GM12878 (cell line): ENCODE data around the gene HMMR. TPM values are rescaled to one million over a fixed set of nuclear protein-coding genes. Genes with fewer than 3 reads are reported as not detected.

ENCODE experiments used
- ATAC-seq: fragments of 200-7000 bp; cut with Tn5 transposase; 3 replicates; pipeline ENCODE4 v1.9.1; 2020; ENCODE audit warnings: mild to moderate bottlenecking, moderate library complexity
- BruUV-seq: library from RNA; stranded (reverse); fragments of 400-500 nt; replicated peaks from 2 replicates; lab custom pipeline; 2021; lab: Mats Ljungman, UMichigan
- CTCF ChIA-PET: fragments of 300-600 bp; sonication (Branson Sonifier 250); formaldehyde crosslinking; extraction: SDS; loops from one replicate; lab custom pipeline; 2021; ENCODE audit warnings: inconsistent platforms; lab: Yijun Ruan, JAX
- POLR2A ChIA-PET: fragments of 350-600 bp; formaldehyde crosslinking; extraction: SDS; loops from one replicate; lab custom pipeline; 2021; ENCODE audit warnings: inconsistent platforms; lab: Charles Lee
- RAD21 ChIA-PET: fragments of 300-600 bp; sonication (Branson Sonifier 250); formaldehyde crosslinking; loops from one replicate; lab custom pipeline; 2023; ENCODE audit warnings: antibody characterized with exemption; ENCODE audit not compliant: unreplicated experiment; lab: Charles Lee
- SMC1A ChIA-PET: fragments of 300-600 bp; sonication (Branson Sonifier 250); formaldehyde crosslinking; loops from one replicate; lab custom pipeline; 2023; ENCODE audit not compliant: unreplicated experiment, uncharacterized antibody; lab: Charles Lee
- DNase-seq: peaks from one replicate; pipeline ENCODE4 v3.0.0-alpha.2; 2011; ENCODE audit warnings: low read depth, low spot score
- FAIRE-seq: peaks from 3 replicates; lab custom pipeline; 2011; peaks lifted over from hg19 to GRCh38; lab: Jason Lieb, UNC
- H2AFZ ChIP-seq: 2 replicates; pipeline ENCODE4 v1.6.0; 2011; ENCODE audit warnings: low read depth, low read length, control low read depth; ENCODE audit not compliant: control insufficient read depth
- H3K27ac ChIP-seq: 2 replicates; pipeline ENCODE4 v1.5.1; 2011; ENCODE audit warnings: control low read depth; ENCODE audit not compliant: control insufficient read depth, insufficient read depth
- H3K27me3 ChIP-seq, 2 experiments: replicated peaks in 1 of 2; 2 replicates each; pipeline versions ENCODE4 v1.6.0 to v1.6.1; 2011; ENCODE audit warnings: low read length in 1 of 2; ENCODE audit not compliant: control insufficient read depth in 2 of 2, insufficient read depth in 2 of 2
- H3K36me3 ChIP-seq, 2 experiments: 2 replicates each; pipeline ENCODE4 v1.5.1; 2011; ENCODE audit warnings: low read length in 1 of 2; ENCODE audit not compliant: control insufficient read depth in 2 of 2, insufficient read depth in 2 of 2
- H3K4me1 ChIP-seq: 2 replicates; pipeline ENCODE4 v1.6.1; 2011; ENCODE audit warnings: mild to moderate bottlenecking, low read length, moderate library complexity, mixed read lengths; ENCODE audit not compliant: control insufficient read depth, insufficient read depth
- H3K4me2 ChIP-seq: 2 replicates; pipeline ENCODE4 v1.6.0; 2011; ENCODE audit warnings: control low read depth; ENCODE audit not compliant: control insufficient read depth, insufficient read depth
- H3K4me3 ChIP-seq: fragments of 200-600 bp; sonication (generic); 2 replicates; pipeline ENCODE4 v1.5.1; 2016
- H3K79me2 ChIP-seq: 2 replicates; pipeline ENCODE4 v1.6.0; 2011; ENCODE audit warnings: low read length; ENCODE audit not compliant: control insufficient read depth, insufficient read depth
- H3K9ac ChIP-seq: 2 replicates; pipeline ENCODE4 v1.8.0; 2011; ENCODE audit warnings: low read length, control low read depth, mixed read lengths; ENCODE audit not compliant: control insufficient read depth, insufficient read depth
- H3K9me3 ChIP-seq: replicated peaks from 3 replicates; pipeline ENCODE4 v1.5.1; 2011; ENCODE audit warnings: mild to moderate bottlenecking, low read length; ENCODE audit not compliant: control insufficient read depth, insufficient read depth
- H4K20me1 ChIP-seq: 2 replicates; pipeline ENCODE4 v1.6.0; 2011; ENCODE audit not compliant: control insufficient read depth, insufficient read depth
- CTCF ChIP-seq, 3 experiments: IDR thresholded peaks in 2 of 3; conservative IDR thresholded peaks in 1 of 3; 2 replicates each; pipeline ENCODE4 v1.5.1; 2011; ENCODE audit warnings: low read depth in 3 of 3, low read length in 3 of 3, mild to moderate bottlenecking in 3 of 3, control low read depth in 2 of 3, moderate library complexity in 2 of 3, inconsistent platforms in 1 of 3, mixed read lengths in 1 of 3; ENCODE audit not compliant: control insufficient read depth in 2 of 3, insufficient read depth in 1 of 3; ENCODE audit errors: extremely low read depth in 1 of 3
- PML ChIP-seq: IDR thresholded peaks from 2 replicates; pipeline ENCODE4 v1.6.1; 2012; ENCODE audit warnings: low read length, inconsistent platforms
- PRDM15 ChIP-seq: fragments of 450-650 bp; formaldehyde crosslinking; IDR thresholded peaks from 2 replicates; pipeline ENCODE4 v1.4.0; 2020; ENCODE audit warnings: mild to moderate bottlenecking, moderate library complexity
- WRNIP1 ChIP-seq: IDR thresholded peaks from 2 replicates; pipeline ENCODE4 v1.6.1; 2011; ENCODE audit warnings: low read depth, low read length, improper control_type of control experiment, borderline replicate concordance
- ZBED1 ChIP-seq: IDR thresholded peaks from 2 replicates; pipeline ENCODE4 v1.6.1; 2016; ENCODE audit warnings: borderline replicate concordance
- ZNF24 ChIP-seq: fragments of 450-650 bp; IDR thresholded peaks from 2 replicates; pipeline ENCODE4 v1.6.1; 2017; ENCODE audit warnings: antibody characterized with exemption, mild to moderate bottlenecking
- ZNF384 ChIP-seq: IDR thresholded peaks from 2 replicates; pipeline ENCODE4 v1.6.1; 2012; ENCODE audit warnings: low read depth, mild to moderate bottlenecking, low read length, improper control_type of control experiment, borderline replicate concordance
- ZSCAN29 ChIP-seq: fragments of 450-650 bp; IDR thresholded peaks from 2 replicates; pipeline ENCODE4 v1.6.1; 2017; ENCODE audit warnings: mild to moderate bottlenecking, moderate library complexity
- WGBS: methylation state at CpG from one replicate; pipeline ENCODE4 v1.1.6; 2016; ENCODE audit warnings: low lambda C conversion rate; ENCODE audit not compliant: insufficient replicate concordance, insufficient coverage; ENCODE audit errors: missing lambda C conversion rate; 5-methylcytosine and 5-hydroxymethylcytosine counted together
- in situ Hi-C: fragments of 300-500 bp; cut with MboI; formaldehyde crosslinking; loops from 9 replicates; pipeline ENCODE4 v1.14.3; 2018; ENCODE audit warnings: mixed read lengths
- intact Hi-C: fragments of 100-400 bp; cut with micrococcal nuclease; formaldehyde crosslinking; loops from one replicate; pipeline ENCODE4 v1.14.2; 2022; ENCODE audit not compliant: unreplicated experiment
- polyA plus RNA-seq, 11 experiments: library from polyadenylated mRNA; depleted of rRNA in 4 of 11; unstranded in 6 of 11; stranded (reverse) in 5 of 11; fragments of >200 nt; fragmentation: Nextera tagmentation in 4 of 11; fragmentation: Illumina TruSeq in 1 of 11; extraction: Ambion mirVana in 4 of 11; extraction: Trizol in 1 of 11; gene quantifications; 1 replicate in 1 of 11; 2 replicates in 10 of 11; pipeline versions ENCODE4 v1.2.1 to v1.2.3, GENCODE V29; 2011 to 2016; ENCODE audit warnings: inconsistent platforms in 2 of 11, missing spikeins in 2 of 11, low read depth in 1 of 11
- total RNA-seq, 4 experiments: library from RNA; depleted of rRNA in 3 of 4; stranded (reverse); fragments of >200 nt in 3 of 4; fragmentation: Illumina TruSeq in 1 of 4; extraction: Trizol in 1 of 4; gene quantifications; 2 replicates each; pipeline versions ENCODE4 v1.2.1 to v1.2.3, GENCODE V29; 2013 to 2021

The HMMR gene
- total and polyA plus RNA-seq, 10 of the 15 experiments (the other 5 are each of a cell fraction or from before 2014, with no cell fraction given), result 44.1 to 122 (median 64.2) TPM

GRCh38 chr5:163489055-163489744, 28.8 kb downstream of the HMMR start:
- Histone ChIP-seq H3K36me3 (peaks cover 0 to 2% of the 10 kb centered on the region in 2 experiments; a peak in 3 of 4 replicates), H3K4me2 (no peak overlapping the region), H3K9ac (no peak overlapping the region), H3K4me1 (no peaks in the 10 kb centered on the region), H2AFZ (no peak overlapping the region), H3K27ac (no peak overlapping the region), H4K20me1 (no peaks in the 10 kb centered on the region), H3K27me3 (no peaks in the 10 kb centered on the region), H3K79me2 (no peaks in the 10 kb centered on the region), H3K9me3 (no peaks in the 10 kb centered on the region), H3K4me3 (no peak overlapping the region)
- ChIA-PET SMC1A (interaction anchor here (0.6 to 1.8 kb wide), 4 partner anchors 10 to 354 kb away, joined by 3 to 5 read pairs (median 4); no protein-coding TSS in a partner anchor), POLR2A (interaction anchor here (0.6 to 1.3 kb wide), 3 partner anchors 10 to 16 kb away, joined by 3 to 5 read pairs (median 3); no protein-coding TSS in a partner anchor), RAD21 (no interaction called here), CTCF (interaction anchor here (2.3 kb wide), 2 partner anchors 13 to 15 kb away, joined by 10 to 14 read pairs; no protein-coding TSS in a partner anchor)
- in situ Hi-C loops, result no loop called here
- no peak for TF ChIP-seq PML
- TF ChIP-seq ZBED1, result no peak
- no peak for TF ChIP-seq PRDM15 (CRISPR knock-in tag)
- no peak for TF ChIP-seq WRNIP1
- TF ChIP-seq ZNF24, result no peak
- TF ChIP-seq CTCF (IDR thresholded peaks at IDR 0.05 in 2 of 3, conservative IDR thresholded peaks at IDR 0.05 in 1 of 3; ENCODE audit: control insufficient read depth in 2 of 3, extremely low read depth in 1 of 3, insufficient read depth in 1 of 3, low read depth in 3 of 3, low read length in 3 of 3), result peak; percentile 7 to 21 (median 15); a peak in 2 of 6 replicates
- TF ChIP-seq ZNF384, result no peak
- TF ChIP-seq ZSCAN29, result no peak
- ATAC-seq (peak; percentile 41; the same call in 2 of the 3 replicates), FAIRE-seq (no peak), DNase-seq (no peak)
- no TSS peak for BruUV-seq
- 98% methylated on average over 6 of the region's 6 CpGs for WGBS
- intact Hi-C loops, result no loop called here
